Upper lobe of left lung (tissue), 4 donors: ENCODE results near the gene THRSP.

Experiments
- CTCF ChIP-seq, 6 experiments: fragments of 450-650 bp in 4 of 6; fragments of 200-600 bp in 2 of 6; sonication (generic) in 2 of 6; IDR thresholded peaks; one replicate each; pipeline ENCODE4 v1.5.1; 2016 to 2019; ENCODE audit warnings: antibody characterized with exemption in 6 of 6
- EP300 ChIP-seq, 4 donors: sonication (generic); formaldehyde crosslinking; IDR thresholded peaks; one replicate each; pipeline ENCODE4 v1.5.1; 2017; ENCODE audit warnings: antibody characterized with exemption in 4 of 4, control low read depth in 2 of 4
- POLR2A ChIP-seq, 4 donors: fragments of 450-650 bp; IDR thresholded peaks; one replicate each; pipeline ENCODE4 v1.5.1; 2016 to 2017; ENCODE audit warnings: antibody characterized with exemption in 4 of 4, mild to moderate bottlenecking in 2 of 4

GRCh38 chr11:78057462-78058055 lies 6.1 kb upstream of the THRSP start:
- TF ChIP-seq CTCF (IDR thresholded peaks at IDR 0.05): no peak
- no peak for TF ChIP-seq EP300 (IDR thresholded peaks at IDR 0.05)
- TF ChIP-seq POLR2A (IDR thresholded peaks at IDR 0.05): no peak
